ENCODE data around the gene RBMXL3. TPM values are rescaled to one million over a fixed set of nuclear protein-coding genes. Genes with fewer than 3 reads are reported as not detected.

RBMXL3 gene
- total and polyA plus RNA-seq, 2 donors (not counting 3 experiments of a cell fraction or from before 2014, with no cell fraction given): not detected

DNA sequence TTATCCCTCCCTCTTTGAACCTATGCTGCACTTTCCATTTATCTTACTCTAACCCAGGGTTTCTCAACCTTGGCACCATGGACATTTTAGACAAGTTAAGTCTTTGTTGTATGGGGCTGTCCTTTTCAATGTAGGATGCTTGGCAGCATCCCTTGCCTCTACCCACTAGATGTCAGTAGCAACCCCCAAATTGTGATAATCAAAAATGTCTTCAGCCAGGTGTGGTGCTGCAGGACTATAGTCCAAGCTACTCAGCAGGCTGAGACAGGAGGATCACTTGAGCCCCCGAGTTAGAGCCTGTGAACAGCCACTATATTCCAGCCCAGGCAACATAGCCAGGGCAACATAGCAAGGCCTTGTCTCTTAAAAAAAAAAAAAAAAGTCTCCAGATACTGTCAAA lies 37.7 kb downstream of the RBMXL3 start:
- Histone ChIP-seq H3K36me3 (ENCODE audit: control insufficient read depth in 2 of 2, extremely low read depth in 1 of 2, insufficient read depth in 2 of 2, low read length in 2 of 2) (no peaks in the 10 kb centered on the region), H3K4me1 (ENCODE audit: control insufficient read depth, extremely low read depth, insufficient read depth, low read length) (peaks cover 9% of the 10 kb centered on the region), H3K79me2 (ENCODE audit: control insufficient read depth, insufficient read depth, low read length) (no peaks in the 10 kb centered on the region), H3K27ac (ENCODE audit: insufficient read depth, low read depth, low read length) (no peak overlapping the region), H3K27me3 (ENCODE audit: control insufficient read depth in 2 of 2, insufficient read depth in 2 of 2, low read length in 2 of 2) (no peaks in the 10 kb centered on the region), H2AFZ (ENCODE audit: low read depth, low read length) (no peak overlapping the region), H3K9ac (replicated peaks; ENCODE audit: extremely low read depth, insufficient read depth, low read length) (no peak overlapping the region), H3K9me1 (replicated peaks; ENCODE audit: control insufficient read depth, extremely low read depth, insufficient read depth, low read length) (no peaks in the 10 kb centered on the region), H3K4me2 (ENCODE audit: insufficient read depth, low read length) (no peak overlapping the region), H4K20me1 (replicated peaks; ENCODE audit: control insufficient read depth, extremely low read depth, insufficient read depth, low read length) (no peaks in the 10 kb centered on the region), H3K4me3 (replicated peaks in 1 of 3; ENCODE audit: insufficient read depth in 1 of 3, low read depth in 1 of 3, low read length in 3 of 3) (no peak overlapping the region), H3K9me3 (replicated peaks; ENCODE audit: control insufficient read depth, insufficient read depth, low read length) (no peaks in the 10 kb centered on the region)
- intact Hi-C loops (cut with micrococcal nuclease) (loop anchor here (10.0 kb wide), 1 partner anchor 98 kb away; no protein-coding TSS in a partner anchor), dilution Hi-C loops (cut with MboI; ENCODE audit: extremely low pct_ligation_motif_present, low sequenced_read_pairs) (no loop called here)
- DNase-seq (ENCODE audit: low read depth, low spot score) (peak; percentile 17), FAIRE-seq (peak; percentile 62)
- CTCF ChIA-PET: no interaction called here
- BruUV-seq (replicated peaks): no TSS peak
- POLR2A ChIA-PET: no interaction called here
- TF ChIP-seq POLR2A (IDR thresholded peaks at IDR 0.05; ENCODE audit: low read depth, low read length): no peak
- TF ChIP-seq, protein P1, sequence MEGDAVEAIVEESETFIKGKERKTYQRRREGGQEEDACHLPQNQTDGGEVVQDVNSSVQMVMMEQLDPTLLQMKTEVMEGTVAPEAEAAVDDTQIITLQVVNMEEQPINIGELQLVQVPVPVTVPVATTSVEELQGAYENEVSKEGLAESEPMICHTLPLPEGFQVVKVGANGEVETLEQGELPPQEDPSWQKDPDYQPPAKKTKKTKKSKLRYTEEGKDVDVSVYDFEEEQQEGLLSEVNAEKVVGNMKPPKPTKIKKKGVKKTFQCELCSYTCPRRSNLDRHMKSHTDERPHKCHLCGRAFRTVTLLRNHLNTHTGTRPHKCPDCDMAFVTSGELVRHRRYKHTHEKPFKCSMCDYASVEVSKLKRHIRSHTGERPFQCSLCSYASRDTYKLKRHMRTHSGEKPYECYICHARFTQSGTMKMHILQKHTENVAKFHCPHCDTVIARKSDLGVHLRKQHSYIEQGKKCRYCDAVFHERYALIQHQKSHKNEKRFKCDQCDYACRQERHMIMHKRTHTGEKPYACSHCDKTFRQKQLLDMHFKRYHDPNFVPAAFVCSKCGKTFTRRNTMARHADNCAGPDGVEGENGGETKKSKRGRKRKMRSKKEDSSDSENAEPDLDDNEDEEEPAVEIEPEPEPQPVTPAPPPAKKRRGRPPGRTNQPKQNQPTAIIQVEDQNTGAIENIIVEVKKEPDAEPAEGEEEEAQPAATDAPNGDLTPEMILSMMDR (IDR thresholded peaks at IDR 0.05; ENCODE audit: extremely low read depth in 1 of 2, insufficient read depth in 1 of 2, low read depth in 1 of 2, low read length in 2 of 2): peak; percentile 22 to 39

- dilution Hi-C loops (cut with MboI; ENCODE audit: extremely low pct_ligation_motif_present, low sequenced_read_pairs) (no loop called here), intact Hi-C loops (cut with micrococcal nuclease) (loop anchor here (5.0 to 10.0 kb wide), 3 partner anchors 57 to 448 kb away; no protein-coding TSS in a partner anchor)
- Histone ChIP-seq H2AFZ (ENCODE audit: low read depth, low read length) (no peak overlapping the region), H3K36me3 (ENCODE audit: control insufficient read depth in 2 of 2, extremely low read depth in 1 of 2, insufficient read depth in 2 of 2, low read length in 2 of 2) (no peaks in the 10 kb centered on the region), H3K9me1 (replicated peaks; ENCODE audit: control insufficient read depth, extremely low read depth, insufficient read depth, low read length) (no peaks in the 10 kb centered on the region), H3K4me3 (replicated peaks in 1 of 3; ENCODE audit: insufficient read depth in 1 of 3, low read depth in 1 of 3, low read length in 3 of 3) (no peak overlapping the region), H3K27me3 (ENCODE audit: control insufficient read depth in 2 of 2, insufficient read depth in 2 of 2, low read length in 2 of 2) (no peaks in the 10 kb centered on the region), H3K9me3 (replicated peaks; ENCODE audit: control insufficient read depth, insufficient read depth, low read length) (no peaks in the 10 kb centered on the region), H3K4me1 (ENCODE audit: control insufficient read depth, extremely low read depth, insufficient read depth, low read length) (peaks cover 12% of the 10 kb centered on the region), H4K20me1 (replicated peaks; ENCODE audit: control insufficient read depth, extremely low read depth, insufficient read depth, low read length) (no peaks in the 10 kb centered on the region), H3K4me2 (ENCODE audit: insufficient read depth, low read length) (peak overlapping the region; percentile 50), H3K9ac (replicated peaks; ENCODE audit: extremely low read depth, insufficient read depth, low read length) (no peak overlapping the region), H3K27ac (ENCODE audit: insufficient read depth, low read depth, low read length) (no peak overlapping the region), H3K79me2 (ENCODE audit: control insufficient read depth, insufficient read depth, low read length) (no peaks in the 10 kb centered on the region)
- no TSS peak for BruUV-seq (replicated peaks)
- FAIRE-seq: peak; percentile 76
- POLR2A ChIA-PET: no interaction called here
- DNase-seq (ENCODE audit: low read depth, low spot score): peak; percentile 88
- TF ChIP-seq JUN (IDR thresholded peaks at IDR 0.05; ENCODE audit: borderline replicate concordance, insufficient read depth, insufficient read length, low read depth) (peak; percentile 25), POLR2AphosphoS5 (IDR thresholded peaks at IDR 0.05; ENCODE audit: insufficient read depth, low read depth, low read length) (no peak), GATA2 (IDR thresholded peaks at IDR 0.05; ENCODE audit: insufficient read depth, insufficient read length, low read depth, low read length) (peak; percentile 27)
- CTCF ChIA-PET: interaction anchor here (1.2 to 1.6 kb wide), 2 partner anchors 9 to 55 kb away, joined by 3 to 4 read pairs; no protein-coding TSS in a partner anchor
Observed at GRCh38 chrX:115229337-115230003, 40.3 kb downstream of the RBMXL3 start.
